Endothelial cell of hepatic sinusoid (primary cell): ENCODE measurements around the gene ARSA.
"Not testable (repeated sequence)": the region's sequence is repeated elsewhere in the genome, so short reads cannot be mapped to it uniquely, and the experiment has no call there.

Experiments
- in situ Hi-C: cut with HindIII; loops from 2 replicates; pipeline ENCODE4 v1.10.0; 2017; ENCODE audit warnings: low sequenced_read_pairs

ARSA gene

GRCh38 chr22:50624347-50625130 is 3.4 kb downstream of the ARSA start:
- in situ Hi-C loops: loop anchor here (5.0 kb wide), 1 partner anchor 47 kb away; the partner anchor contains the start of gene CPT1B

- in situ Hi-C loops: no loop called here
Measured at GRCh38 chr22:50622723-50623327, 5.1 kb downstream of the ARSA start.

- in situ Hi-C loops: no loop called here
Measured at GRCh38 chr22:50621948-50622722, 5.8 kb downstream of the ARSA start.

GRCh38 chr22:50621356-50621880 is 6.5 kb downstream of the ARSA start:
- in situ Hi-C loops: no loop called here

- in situ Hi-C loops: no loop called here
Measured at GRCh38 chr22:50620593-50621355, 7.2 kb downstream of the ARSA start.

- in situ Hi-C loops: not testable (repeated sequence)
Measured at GRCh38 chr22:50614296-50614695, 13.7 kb downstream of the ARSA start.

- in situ Hi-C loops: no loop called here
Measured at GRCh38 chr22:50613291-50613981, 14.5 kb downstream of the ARSA start.

- in situ Hi-C loops: no loop called here
Measured at GRCh38 chr22:50612528-50613221, 15.3 kb downstream of the ARSA start.

GRCh38 chr22:50612168-50612527 is 15.8 kb downstream of the ARSA start:
- in situ Hi-C loops: no loop called here

- in situ Hi-C loops: no loop called here
Measured at GRCh38 chr22:50611341-50612060, 16.5 kb downstream of the ARSA start.

GRCh38 chr22:50610581-50610980 is 17.4 kb downstream of the ARSA start:
- in situ Hi-C loops: no loop called here

- in situ Hi-C loops: no loop called here
Measured at GRCh38 chr22:50610041-50610451, 17.9 kb downstream of the ARSA start.

- in situ Hi-C loops: no loop called here
Measured at GRCh38 chr22:50609599-50609998, 18.4 kb downstream of the ARSA start.

GRCh38 chr22:50608996-50609395 is 19.0 kb downstream of the ARSA start:
- in situ Hi-C loops: no loop called here

GRCh38 chr22:50608058-50608840 is 19.7 kb downstream of the ARSA start:
- in situ Hi-C loops: not testable (repeated sequence)

- in situ Hi-C loops: no loop called here
Measured at GRCh38 chr22:50607659-50608020, 20.3 kb downstream of the ARSA start.

GRCh38 chr22:50606946-50607658 is 20.9 kb downstream of the ARSA start:
- in situ Hi-C loops: no loop called here
